GM12891 (cell line): ENCODE results near the gene CRISPLD2.

ENCODE experiments used
- PAX5 ChIP-seq: IDR thresholded peaks from 2 replicates; pipeline ENCODE4 v1.6.1; 2011; ENCODE audit warnings: low read length, moderate library complexity, mild to moderate bottlenecking; ENCODE audit not compliant: insufficient read depth, severe bottlenecking
- POLR2A ChIP-seq: IDR thresholded peaks from 2 replicates; pipeline ENCODE4 v1.6.1; 2011; ENCODE audit warnings: low read depth, low read length, control low read depth
- POLR2AphosphoS5 ChIP-seq: IDR thresholded peaks from 2 replicates; pipeline ENCODE4 v1.6.1; 2011; ENCODE audit warnings: low read depth, low read length, control low read depth
- SPI1 ChIP-seq: IDR thresholded peaks from 2 replicates; pipeline ENCODE4 v1.6.1; 2011; ENCODE audit warnings: low read depth, low read length, control low read depth
- TAF1 ChIP-seq: IDR thresholded peaks from 2 replicates; pipeline ENCODE4 v1.6.1; 2011; ENCODE audit warnings: low read depth, low read length, control low read depth

GRCh38 chr16:84925773-84926372 is 106.1 kb downstream of the CRISPLD2 start:
- TF ChIP-seq TAF1 (no peak), POLR2A (no peak), SPI1 (no peak), POLR2AphosphoS5 (no peak), PAX5 (no peak)
